Muscle layer of duodenum (tissue), 2 donors: ENCODE results near the gene CENPF.
"Not testable (repeated sequence)": the region's sequence is repeated elsewhere in the genome, so short reads cannot be mapped to it uniquely, and the experiment has no call there.

ENCODE experiments used
- H3K27ac ChIP-seq: one replicate; pipeline ENCODE4 v1.7.0; 2013; ENCODE audit warnings: mild to moderate bottlenecking, low read length
- H3K27me3 ChIP-seq: one replicate; pipeline ENCODE4 v1.7.0; 2013; ENCODE audit warnings: low read depth, mild to moderate bottlenecking, control low read depth, low read length
- H3K36me3 ChIP-seq, 2 donors: one replicate each; pipeline ENCODE4 v1.7.0; 2013; ENCODE audit warnings: low read length in 2 of 2, control low read depth in 1 of 2, mild to moderate bottlenecking in 1 of 2; ENCODE audit not compliant: insufficient read depth in 2 of 2, control insufficient read depth in 1 of 2
- H3K4me1 ChIP-seq, 2 donors: one replicate each; pipeline ENCODE4 v1.7.0; 2013; ENCODE audit warnings: low read length in 2 of 2, mild to moderate bottlenecking in 2 of 2, control low read depth in 1 of 2, moderate library complexity in 1 of 2; ENCODE audit not compliant: insufficient read depth in 2 of 2, control insufficient read depth in 1 of 2
- H3K4me3 ChIP-seq, 2 donors: one replicate each; pipeline ENCODE4 v1.7.0; 2013; ENCODE audit warnings: low read length in 2 of 2, low read depth in 1 of 2, mild to moderate bottlenecking in 1 of 2
- H3K9me3 ChIP-seq, 2 donors: one replicate each; pipeline ENCODE4 v1.7.0; 2013; ENCODE audit warnings: low read length in 2 of 2, control low read depth in 1 of 2, mild to moderate bottlenecking in 1 of 2; ENCODE audit not compliant: control insufficient read depth in 1 of 2
- donor health status: healthy.

Gene CENPF

DNA sequence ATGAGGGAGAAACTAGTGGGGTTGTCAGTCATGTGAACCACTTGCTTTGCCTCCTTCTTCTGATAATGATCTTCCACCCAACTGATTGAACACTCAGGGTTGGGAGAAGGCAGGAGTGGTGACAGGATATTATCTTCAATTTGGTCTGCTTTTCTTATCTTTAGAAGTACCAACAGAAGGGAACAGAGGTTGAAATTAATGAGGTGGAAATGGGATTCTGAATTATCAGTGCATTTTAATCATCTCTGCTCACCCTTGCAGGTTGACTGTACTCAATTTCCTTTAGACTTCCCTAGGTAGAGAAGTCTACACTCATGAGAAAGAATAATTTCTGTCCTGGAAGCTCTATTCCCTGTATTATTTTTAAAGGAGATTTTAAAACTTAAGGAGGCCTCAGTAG, 31.7 kb upstream of the CENPF start:
- no peaks in the 10 kb centered on the region for H3K4me1 ChIP-seq
- H3K36me3 ChIP-seq = no peaks in the 10 kb centered on the region
- peaks cover 0 to 6% of the 10 kb centered on the region in 2 donors for H3K9me3 ChIP-seq
- no peak overlapping the region for H3K27ac ChIP-seq
- H3K4me3 ChIP-seq = no peak overlapping the region
- no peaks in the 10 kb centered on the region for H3K27me3 ChIP-seq

- no peaks in the 10 kb centered on the region for H3K4me1 ChIP-seq
- H3K27ac ChIP-seq = no peak overlapping the region
- no peak overlapping the region for H3K4me3 ChIP-seq
- no peaks in the 10 kb centered on the region for H3K36me3 ChIP-seq
- H3K27me3 ChIP-seq = no peaks in the 10 kb centered on the region
- peaks cover 0 to 13% of the 10 kb centered on the region in 2 donors for H3K9me3 ChIP-seq
These were observed 29.3 kb upstream of the CENPF start for GRCh38 chr1:214573386-214574318.

- no peaks in the 10 kb centered on the region for H3K4me1 ChIP-seq
- H3K4me3 ChIP-seq = no peak overlapping the region
- H3K27ac ChIP-seq = no peak overlapping the region
- peaks cover 0 to 13% of the 10 kb centered on the region in 2 donors for H3K9me3 ChIP-seq
- H3K27me3 ChIP-seq = no peaks in the 10 kb centered on the region
- no peaks in the 10 kb centered on the region for H3K36me3 ChIP-seq
These were observed 28.2 kb upstream of the CENPF start for GRCh38 chr1:214574598-214575411.

GRCh38 chr1:214576120-214576519, 26.9 kb upstream of the CENPF start:
- peaks cover 0 to 13% of the 10 kb centered on the region in 2 donors for H3K9me3 ChIP-seq

DNA sequence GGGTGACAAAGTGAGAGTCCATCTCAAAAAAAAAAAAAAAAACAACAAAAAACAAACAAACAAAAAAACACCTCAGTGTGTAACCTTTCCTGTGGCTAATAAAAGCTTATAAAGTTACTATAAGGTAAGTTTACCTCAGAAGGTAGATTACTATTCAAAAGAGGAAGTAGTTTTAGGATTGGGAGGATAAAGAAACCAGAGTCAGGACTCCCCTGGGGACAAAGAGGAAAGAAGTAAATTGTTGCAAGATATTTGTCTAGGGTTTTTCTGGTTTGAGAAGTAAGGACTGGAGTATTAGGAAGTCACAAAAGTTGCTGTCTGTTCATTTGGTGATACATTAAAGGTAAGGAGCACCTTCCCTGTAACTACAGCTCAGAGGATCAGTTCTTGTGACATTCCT, 23.8 kb upstream of the CENPF start:
- Histone ChIP-seq H3K4me3 (no peak overlapping the region), H3K36me3 (no peaks in the 10 kb centered on the region), H3K27ac (no peak overlapping the region), H3K9me3 (peaks cover 0 to 13% of the 10 kb centered on the region in 2 donors), H3K27me3 (no peaks in the 10 kb centered on the region), H3K4me1 (no peaks in the 10 kb centered on the region)

More at GRCh38 chr1:214576120-214576519, 26.9 kb upstream of the CENPF start:
- H3K4me3 ChIP-seq = peak overlapping the region in 1 of 2 donors; percentile 8
- not testable (repeated sequence) for H3K27me3 ChIP-seq, H3K27ac ChIP-seq, H3K36me3 ChIP-seq, H3K4me1 ChIP-seq

DNA sequence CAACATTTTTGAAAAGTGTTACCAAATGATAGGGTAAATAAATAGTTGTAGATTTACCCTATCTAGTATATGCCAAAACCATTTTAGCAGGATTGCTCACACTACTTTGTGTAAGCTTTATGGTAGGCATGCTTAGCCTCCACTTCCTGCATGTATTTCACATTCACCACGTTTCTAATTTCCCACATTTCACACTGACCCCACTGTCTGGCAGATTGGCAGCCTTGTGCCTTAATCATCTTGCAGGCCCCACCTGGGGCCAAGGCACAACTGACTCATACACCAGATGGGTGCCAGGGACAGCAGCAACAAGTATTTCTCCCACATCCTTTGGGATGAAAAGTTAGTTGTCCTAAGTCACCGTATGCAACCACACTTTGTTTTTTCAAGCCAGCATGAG, 21.2 kb upstream of the CENPF start:
- no peak overlapping the region for H3K27ac ChIP-seq
- no peaks in the 10 kb centered on the region for H3K36me3 ChIP-seq
- peaks cover 0 to 2% of the 10 kb centered on the region in 2 donors for H3K9me3 ChIP-seq
- no peaks in the 10 kb centered on the region for H3K4me1 ChIP-seq
- H3K27me3 ChIP-seq = no peaks in the 10 kb centered on the region
- H3K4me3 ChIP-seq = no peak overlapping the region

- Histone ChIP-seq H3K4me3 (no peak overlapping the region), H3K9me3 (no peaks in the 10 kb centered on the region), H3K36me3 (no peaks in the 10 kb centered on the region), H3K27ac (no peak overlapping the region), H3K4me1 (no peaks in the 10 kb centered on the region), H3K27me3 (no peaks in the 10 kb centered on the region)
These were observed 20.6 kb upstream of the CENPF start for GRCh38 chr1:214582289-214582891.

DNA sequence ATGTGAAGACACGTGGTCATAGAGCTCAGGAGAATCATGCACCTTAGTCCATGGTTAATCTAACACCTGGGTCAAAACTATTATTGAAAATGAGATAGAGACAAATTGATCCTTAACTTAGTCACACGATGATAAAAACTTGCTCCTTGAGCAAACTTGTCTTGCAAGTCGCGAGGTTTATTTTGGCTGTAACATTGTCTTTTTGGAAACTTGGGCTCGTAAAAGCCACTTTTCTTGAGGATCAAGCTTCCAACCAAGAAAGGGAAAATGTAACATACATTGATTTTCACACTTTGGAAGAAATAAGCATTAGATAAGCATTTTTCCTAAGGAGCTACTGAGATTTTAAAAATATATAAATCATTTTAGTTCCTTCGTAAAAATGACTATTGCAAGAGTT, 19.9 kb upstream of the CENPF start:
- Histone ChIP-seq H3K9me3 (no peaks in the 10 kb centered on the region), H3K4me3 (no peak overlapping the region), H3K36me3 (no peaks in the 10 kb centered on the region), H3K4me1 (no peaks in the 10 kb centered on the region), H3K27me3 (no peaks in the 10 kb centered on the region), H3K27ac (no peak overlapping the region)

DNA sequence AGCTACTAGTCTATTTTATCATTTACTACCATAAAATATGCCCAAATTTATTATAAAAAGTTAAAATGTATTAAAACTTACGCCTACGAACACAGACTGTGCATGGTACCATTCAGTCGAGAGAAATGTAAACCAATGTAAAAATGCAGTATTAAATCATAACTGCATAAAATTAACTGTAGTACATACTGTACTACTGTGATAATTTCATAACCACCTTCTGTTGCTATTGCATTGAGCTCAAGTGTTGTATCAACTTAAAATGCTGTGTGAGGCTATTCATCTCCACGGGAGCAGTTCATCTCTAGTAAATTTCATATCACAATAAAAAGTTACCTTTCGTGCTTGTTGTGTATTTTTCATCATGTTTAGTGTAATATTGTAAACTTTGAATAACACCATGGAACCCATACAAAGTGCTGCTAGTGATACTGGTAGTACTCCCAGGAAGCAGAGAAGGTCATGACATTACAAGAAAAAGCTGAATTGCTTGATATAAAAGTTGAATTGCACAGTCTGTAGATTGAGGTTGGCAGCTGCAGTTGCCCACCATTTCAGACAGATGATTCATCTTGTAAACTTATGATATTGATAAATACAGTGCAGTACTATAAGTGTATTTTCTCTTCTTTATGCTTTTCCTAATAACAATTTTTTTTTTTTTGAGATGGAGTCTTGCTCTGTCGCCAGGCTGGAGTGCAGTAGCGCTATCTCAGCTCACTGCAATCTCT, 19.0 kb upstream of the CENPF start:
- Histone ChIP-seq H3K27me3 (no peaks in the 10 kb centered on the region), H3K27ac (no peak overlapping the region), H3K4me1 (no peaks in the 10 kb centered on the region), H3K4me3 (no peak overlapping the region), H3K9me3 (no peaks in the 10 kb centered on the region), H3K36me3 (no peaks in the 10 kb centered on the region)

DNA sequence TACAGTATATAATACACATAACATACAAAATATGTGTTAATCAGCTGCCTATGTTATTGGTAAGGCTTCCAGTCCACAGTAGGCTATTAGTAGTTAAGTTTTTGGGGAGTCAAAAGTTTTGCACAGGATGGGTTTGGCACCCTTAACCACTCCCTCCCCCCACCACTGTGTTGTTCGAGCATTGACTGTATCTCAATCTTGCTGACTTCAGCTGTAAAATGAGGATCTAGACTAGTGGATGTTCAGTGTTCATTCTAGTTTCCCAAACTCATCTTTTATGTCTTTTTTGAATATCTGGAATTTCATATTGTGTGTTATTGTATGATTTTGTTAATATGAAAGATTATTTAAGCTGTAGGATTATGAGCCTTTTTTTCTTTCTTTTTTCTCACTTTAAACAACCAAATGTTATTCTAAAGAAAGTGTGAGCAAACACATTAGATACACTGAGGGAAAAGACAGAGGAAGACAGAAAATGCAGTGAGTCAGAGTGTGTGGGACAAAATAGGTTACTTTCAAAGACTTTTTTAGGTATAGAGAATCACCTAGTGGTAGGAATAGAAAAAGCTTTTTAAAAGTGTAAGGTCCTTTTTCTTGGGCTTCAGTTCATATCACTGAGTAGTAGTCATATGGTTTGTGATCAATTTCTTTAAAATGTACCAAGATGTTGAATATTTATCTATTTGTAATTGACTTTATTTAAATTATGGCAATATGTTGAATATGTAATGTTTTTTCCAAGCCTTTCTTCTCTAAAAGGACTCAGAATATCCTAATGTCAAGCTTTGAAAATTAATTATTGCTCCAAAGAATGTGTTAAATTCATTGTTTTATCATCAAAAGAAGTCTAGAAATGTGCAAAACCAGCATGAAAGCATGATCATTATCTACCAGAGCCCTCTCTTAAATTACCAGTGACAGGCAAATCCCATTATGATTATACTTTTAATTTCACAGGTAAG, 17.9 kb upstream of the CENPF start:
- Histone ChIP-seq H3K27ac (no peak overlapping the region), H3K4me1 (no peaks in the 10 kb centered on the region), H3K4me3 (no peak overlapping the region)

More for the DNA sequence above, 17.9 kb upstream of the CENPF start:
- H3K36me3 ChIP-seq = no peaks in the 10 kb centered on the region
- H3K9me3 ChIP-seq = no peaks in the 10 kb centered on the region
- H3K27me3 ChIP-seq = no peaks in the 10 kb centered on the region
